Activated CD8-positive, alpha-beta memory T cell treated with anti-CD3 and anti-CD28 coated beads for 1 hour (primary cell): ENCODE measurements around the gene DHRS3.
"Not testable (repeated sequence)": the region's sequence is repeated elsewhere in the genome, so short reads cannot be mapped to it uniquely, and the experiment has no call there.

Experiments
- DNase-seq, 2 donors: peaks; one replicate each; pipeline ENCODE4 v3.0.0-alpha.2; 2020; ENCODE audit warnings: low read depth in 1 of 2; ENCODE audit errors: extremely low read depth in 1 of 2

The DHRS3 gene, protein sequence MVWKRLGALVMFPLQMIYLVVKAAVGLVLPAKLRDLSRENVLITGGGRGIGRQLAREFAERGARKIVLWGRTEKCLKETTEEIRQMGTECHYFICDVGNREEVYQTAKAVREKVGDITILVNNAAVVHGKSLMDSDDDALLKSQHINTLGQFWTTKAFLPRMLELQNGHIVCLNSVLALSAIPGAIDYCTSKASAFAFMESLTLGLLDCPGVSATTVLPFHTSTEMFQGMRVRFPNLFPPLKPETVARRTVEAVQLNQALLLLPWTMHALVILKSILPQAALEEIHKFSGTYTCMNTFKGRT

DNA sequence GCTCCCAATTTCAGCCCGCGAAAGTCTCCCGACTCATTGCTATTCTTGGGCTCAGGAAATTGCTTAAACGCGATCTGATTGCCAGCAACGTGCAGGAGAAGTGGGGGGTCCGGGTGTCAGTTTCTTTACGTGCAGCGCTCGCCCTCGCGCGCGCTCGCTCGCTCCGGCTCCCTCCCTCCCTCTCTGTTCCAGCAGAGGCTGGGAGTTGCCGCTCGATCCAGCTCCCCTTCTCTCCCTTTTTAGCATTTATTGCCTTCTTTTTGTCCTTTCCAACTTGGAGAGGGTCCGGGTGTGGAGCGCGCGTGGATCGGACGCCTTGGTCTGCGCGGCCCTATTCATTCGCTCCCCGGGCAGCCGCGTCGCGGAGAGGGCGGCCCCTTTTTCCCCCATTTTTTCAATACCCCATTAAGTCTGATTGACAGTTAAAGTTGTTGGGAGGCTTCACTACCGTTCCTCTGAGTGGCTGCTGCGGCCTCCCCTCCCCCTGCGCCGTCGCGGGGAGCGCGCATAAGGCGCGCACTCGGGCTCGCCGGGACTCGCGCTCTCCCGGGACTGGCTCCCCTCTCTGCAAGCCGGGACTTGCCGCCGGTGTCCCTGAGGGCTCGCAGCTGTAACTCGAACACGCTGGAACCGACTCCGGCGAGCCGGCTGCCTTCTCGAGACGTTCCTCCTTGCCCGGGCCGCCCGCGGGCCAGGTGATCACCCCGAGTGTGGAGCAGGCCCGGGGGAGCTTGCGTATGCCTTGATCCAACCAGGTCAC is at the start of gene DHRS3:
Gene DHRS3, minus strand, starts transcription at position 310 of the 760 bp plus-strand sequence. CDS start 862 bp downstream, outside the sequence.
- peak in 1 of 2 donors; percentile 47 for DNase-seq

DNA sequence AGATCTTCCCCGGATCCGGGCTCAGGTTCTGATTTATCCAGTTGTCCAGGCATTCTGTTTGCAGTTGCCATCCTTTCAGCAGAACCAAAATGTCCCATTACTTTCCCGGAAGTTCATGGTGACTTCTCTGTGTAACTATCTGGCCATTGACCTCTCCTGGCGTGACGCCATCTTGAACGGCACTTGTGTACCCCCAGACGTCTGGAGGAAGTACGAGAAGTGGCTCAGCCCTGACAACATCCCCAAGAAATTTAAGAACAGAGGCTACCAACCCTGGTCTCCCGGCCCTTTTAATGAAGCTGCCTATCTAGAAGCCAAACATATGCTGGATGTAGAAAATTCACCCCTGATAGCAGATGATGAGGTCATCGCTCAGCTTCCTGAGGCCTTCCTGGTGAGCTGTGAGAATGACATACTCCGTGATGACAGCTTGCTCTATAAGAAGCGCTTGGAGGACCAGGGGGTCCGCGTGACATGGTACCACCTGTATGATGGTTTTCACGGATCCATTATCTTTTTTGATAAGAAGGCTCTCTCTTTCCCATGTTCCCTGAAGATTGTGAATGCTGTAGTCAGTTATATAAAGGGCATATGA is 48.2 kb upstream of the DHRS3 start:
- DNase-seq = no peak

DNA sequence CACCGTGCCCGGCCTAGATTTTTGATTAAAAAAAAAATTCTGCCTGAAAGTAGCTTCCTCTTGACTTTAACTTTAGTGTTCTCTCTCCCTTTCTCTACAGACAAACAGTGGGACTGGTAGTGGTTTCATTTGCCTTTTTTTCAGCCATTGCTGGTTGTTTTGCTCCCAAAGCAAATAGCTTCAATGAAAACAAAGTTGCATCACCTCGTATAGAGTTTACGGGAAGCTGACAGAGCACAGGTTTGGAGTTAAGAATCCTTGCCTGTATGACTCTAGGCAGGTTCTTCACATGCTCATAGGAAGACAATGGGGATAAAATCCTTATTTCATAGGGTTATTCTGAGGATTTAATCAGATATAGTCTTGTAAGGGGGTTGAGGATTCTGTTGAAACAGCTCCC is 47.5 kb upstream of the DHRS3 start:
- DNase-seq = no peak

DNA sequence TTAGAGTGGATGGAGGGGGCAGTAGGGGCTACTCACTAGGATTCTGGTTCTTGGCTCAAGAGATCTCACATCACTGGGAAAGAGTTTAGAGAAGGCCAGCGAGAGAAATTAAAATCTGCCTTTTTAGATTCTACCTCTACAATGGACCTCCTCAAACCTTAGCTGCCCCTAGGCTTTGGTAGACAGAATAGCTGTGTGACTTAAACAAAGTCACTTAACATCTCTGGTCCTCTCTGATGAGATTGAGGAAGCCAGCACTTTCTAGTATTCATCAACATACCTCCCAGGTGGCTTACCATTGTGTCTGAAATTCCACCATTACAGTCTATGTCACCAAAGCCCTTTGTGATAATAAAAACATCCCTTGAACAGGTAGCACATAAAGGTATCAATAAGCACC is 44.5 kb upstream of the DHRS3 start:
- no peak for DNase-seq

DNA sequence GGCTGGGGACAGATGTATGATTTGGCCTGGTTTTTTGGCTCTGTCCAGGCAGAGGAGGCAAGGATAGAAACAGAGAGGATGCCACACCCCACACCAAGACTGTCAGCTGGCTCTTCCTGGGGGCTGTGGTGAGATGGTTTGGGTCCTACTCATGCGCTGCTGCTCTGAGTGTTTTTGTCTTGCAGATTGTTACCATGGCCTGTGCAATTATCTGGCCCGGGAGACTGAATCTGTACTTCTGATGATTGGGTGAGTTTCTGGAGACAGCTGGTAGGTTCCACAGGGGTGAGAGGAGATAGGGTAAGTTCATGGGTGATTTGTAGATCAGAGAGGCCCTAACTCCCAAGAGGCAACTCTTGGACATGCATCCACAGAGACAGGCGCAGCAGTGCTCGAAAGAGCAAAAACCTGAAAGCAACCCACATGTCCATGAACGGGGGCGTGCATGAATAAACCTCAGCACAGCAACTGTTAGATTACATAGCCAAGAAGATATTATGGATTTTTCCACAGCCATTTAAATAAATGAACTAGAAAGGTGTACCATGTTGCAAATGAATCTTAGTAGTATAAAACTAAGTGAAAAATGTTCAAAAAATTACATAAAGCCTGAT is 43.7 kb upstream of the DHRS3 start:
- DNase-seq = no peak

DNA sequence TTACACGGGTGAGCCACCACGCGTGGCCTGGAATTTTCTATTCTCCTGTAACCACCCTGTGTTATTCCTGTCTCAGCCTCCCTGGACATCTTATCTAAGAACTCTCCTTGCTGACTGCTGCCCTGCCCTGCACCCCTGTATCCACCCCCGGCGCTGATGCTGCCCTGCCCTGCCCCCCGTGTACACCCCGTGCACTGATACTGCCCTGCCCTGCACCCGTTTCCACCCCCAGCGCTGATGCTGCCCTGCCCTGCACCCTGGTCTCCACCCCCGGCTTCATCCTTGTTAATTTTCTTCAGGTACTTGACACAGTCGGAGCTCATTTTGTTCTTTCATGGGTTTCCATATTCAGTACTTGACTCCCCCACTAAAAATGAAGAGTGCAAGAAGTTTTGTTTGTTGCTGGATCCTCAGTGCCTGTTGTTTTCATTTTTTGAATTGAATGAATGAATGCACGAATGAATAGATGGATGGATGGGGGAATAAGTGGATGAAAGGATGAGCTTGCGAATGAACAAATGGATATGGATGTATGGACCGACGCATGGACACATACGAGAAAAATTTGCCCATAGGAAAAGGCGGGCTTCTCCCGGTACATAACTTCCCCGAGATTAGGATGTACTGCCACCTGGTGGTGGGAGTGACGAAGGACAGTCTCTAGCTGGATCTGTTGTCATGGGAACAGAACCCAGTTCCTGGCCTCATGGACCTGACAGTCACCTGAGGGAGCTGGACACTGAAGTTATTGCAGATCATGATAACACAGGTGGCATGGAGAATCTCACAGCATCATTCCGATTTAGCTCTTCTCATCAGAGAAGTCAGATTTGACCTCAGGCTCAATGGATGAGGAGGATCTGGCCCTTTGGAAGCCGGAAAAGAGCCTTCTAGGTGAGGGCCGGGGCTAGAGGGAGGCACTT is 40.8 kb upstream of the DHRS3 start:
- DNase-seq = peak; percentile 12 to 52

DNA sequence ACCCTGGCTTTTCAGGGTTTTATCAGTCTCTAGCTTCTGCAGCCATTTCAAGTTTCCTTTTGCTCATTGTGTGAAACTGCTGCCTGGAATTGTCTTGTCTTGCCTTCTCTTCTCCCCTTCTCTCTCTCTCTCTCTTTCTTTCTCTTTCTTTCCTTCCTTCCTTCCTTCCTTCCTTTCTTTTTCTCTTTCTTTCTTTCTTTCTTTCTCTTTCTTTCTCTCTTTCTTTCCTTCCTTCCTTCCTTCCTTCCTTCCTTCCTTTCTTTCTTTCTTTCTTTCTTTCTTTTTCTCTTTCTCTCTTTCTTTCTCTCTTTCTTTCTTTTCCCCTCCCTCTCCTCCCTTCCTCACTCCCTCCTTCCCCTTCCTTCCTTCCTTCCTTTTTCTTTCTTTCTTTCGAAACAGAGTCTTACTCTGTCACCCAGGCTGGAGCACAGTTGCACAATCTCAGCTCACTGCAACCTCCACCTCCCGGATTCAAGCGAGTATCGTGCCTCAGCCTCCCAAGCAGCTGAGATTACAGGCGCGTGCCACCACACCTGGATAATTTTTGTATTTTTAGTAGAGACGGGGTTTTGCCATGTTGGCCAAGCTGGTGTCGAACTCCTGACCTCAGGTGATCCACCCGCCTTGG is 40.0 kb upstream of the DHRS3 start:
- DNase-seq = not testable (repeated sequence)

DNA sequence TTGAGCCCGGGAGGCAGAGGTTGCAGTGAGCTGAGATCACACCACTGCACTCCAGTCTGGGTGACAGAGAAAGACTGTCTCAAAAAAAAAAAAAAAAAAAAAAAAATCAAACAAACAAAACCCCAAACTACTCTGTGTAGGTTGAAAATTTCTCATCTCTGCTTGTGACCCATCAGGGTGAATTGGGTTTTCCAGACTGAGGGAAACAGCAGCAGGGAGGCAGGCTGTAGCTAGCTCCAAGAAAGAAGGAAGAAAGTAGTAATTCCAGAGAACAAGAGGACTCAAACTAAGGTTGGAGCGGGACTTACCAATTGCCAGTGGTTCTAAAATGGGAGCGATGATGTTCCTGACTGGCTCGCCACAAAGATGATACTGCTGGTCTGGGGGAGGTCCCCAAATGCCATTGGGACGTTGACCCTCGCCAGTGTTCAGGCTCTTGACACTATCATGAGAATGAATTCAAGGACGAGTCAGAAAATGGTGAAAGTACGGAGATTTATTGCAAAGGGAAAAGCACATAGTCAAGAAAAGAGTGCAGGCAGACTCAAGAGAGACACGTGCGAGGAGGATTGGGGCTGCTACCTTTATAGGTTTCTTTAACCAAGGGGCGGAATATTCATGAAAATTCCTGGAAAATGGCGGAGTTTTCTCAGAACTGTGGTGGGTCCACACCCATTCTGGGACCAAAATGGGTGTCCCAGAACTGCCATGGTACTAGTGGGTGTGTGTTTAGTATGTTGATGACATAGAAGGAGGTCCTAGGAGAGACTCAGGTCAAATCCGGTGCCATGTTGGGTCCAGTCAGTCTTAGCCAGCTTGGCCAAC is 39.3 kb upstream of the DHRS3 start:
- DNase-seq = no peak

DNA sequence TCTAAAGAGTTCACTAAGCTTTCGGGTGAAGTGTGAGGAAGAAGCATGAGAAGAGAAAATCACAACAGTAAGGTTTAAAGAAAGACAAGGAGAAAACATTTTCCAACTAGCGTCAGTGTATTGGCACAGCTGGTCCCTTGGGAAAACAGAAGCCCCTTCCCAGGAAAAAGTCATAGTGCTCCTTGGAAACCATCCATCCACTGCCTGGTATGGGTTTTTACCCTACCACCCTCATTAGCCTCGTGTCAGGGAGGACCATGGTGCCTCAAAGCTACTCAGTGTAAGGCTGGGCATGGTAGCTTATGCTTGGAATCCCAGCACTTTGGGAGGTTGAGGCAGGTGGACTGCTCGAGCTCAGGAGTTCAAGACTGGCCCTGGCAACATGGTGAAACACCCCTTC is 38.6 kb upstream of the DHRS3 start:
- DNase-seq = no peak

DNA sequence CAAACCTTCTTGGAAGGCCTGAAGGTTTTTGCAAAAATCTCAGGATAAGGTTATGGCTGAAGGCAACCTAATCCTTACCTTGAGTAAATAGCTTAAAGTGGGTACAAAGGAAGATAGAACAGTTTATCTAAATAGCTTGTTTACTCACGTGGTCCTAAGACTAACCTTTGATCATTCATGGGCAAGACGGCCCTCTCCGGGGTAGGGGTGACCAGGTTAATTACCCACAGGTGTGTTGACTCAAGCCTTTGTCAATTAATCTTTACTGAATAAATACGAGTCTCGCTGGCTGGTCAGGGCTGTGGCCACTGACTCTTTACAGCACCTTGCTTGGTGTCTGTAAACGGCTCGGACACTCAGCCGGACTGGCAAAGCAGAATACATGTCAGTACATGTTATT is 36.6 kb upstream of the DHRS3 start:
- no peak for DNase-seq

DNA sequence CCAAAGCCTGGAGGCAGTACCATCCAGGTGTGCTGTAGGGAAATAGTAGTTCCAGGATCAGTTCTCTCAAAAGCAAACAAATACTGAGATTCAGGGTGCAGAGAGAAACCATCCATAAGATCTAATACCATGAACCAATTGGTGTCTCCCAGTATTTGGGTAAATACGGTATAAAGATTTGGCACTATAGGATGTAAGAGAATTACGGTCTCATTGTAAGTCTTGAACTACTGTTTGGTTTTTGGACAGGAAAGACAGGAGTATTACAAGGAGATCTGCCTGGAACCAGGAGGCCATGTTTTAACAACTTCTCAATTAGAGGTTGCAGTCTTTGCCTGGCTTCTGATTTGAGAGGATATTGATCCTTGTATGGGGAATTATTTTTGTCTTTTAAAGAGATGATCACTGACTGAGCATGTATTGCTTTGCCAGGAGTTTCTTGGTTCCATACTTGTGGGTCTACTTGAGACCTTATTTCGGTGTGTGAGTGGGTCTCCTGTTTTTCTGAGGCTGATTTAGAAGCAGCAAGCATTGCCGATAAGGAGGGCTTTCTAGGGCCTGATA is 36.1 kb upstream of the DHRS3 start:
- no peak for DNase-seq

DNA sequence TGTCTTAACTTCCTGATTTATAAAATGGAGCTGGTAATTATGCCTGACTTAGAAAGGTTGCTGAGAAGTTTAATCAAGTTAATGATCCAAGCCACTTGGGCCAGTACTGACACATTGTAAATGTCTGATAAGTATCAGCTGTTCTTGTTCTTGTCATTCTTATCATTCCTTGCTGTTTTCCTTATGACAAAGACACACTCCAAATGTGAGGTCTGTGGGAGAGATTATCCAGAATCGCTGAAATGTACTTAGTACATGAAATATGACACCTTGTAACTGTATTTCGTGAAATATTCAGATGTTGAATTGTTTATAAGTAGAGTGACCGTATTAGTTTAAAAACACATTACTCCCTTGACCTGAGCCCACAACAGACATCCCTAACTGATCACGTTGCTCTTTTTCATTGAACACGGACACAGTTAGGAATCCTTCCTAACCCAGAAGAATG is 32.0 kb upstream of the DHRS3 start:
- no peak for DNase-seq

DNA sequence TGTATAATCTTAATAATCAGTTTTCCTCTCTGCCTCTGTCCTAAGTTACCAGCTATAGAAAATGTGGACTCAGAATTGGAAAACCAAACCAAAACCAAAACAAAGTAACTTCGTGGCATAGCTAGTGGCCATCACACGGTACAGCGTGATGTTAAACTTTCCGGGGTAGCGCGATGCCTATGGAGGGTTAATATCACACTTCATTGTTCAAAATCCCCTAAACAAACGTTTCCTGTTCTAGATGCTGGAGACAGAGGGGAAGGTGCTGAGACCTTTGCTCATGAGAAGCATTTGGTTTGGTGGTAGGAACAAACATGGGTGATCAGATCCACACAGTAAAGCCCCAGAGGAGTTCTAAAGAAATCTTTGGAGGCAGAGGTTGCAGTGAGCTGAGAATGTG is 30.7 kb upstream of the DHRS3 start:
- DNase-seq = no peak

DNA sequence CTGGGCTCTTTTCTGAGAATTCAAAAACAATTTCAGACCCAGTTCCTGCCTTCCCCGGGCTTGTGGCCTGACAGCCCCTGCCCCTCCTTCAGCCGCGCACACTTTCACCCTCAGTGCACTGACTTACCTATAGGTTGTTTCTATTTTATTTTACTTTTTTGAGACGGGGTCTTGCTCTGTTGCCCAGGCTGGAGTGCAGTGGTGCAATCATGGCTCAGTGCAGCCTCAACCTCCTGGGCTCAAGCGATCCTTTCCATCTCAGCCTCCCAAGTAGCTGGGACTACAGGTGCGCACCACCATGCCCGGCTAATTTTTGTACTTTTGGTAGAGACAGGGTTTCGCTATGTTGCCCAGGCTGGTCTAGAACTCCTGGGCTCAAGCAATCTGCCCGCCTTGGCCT is 27.4 kb upstream of the DHRS3 start:
- DNase-seq = not testable (repeated sequence)

DNA sequence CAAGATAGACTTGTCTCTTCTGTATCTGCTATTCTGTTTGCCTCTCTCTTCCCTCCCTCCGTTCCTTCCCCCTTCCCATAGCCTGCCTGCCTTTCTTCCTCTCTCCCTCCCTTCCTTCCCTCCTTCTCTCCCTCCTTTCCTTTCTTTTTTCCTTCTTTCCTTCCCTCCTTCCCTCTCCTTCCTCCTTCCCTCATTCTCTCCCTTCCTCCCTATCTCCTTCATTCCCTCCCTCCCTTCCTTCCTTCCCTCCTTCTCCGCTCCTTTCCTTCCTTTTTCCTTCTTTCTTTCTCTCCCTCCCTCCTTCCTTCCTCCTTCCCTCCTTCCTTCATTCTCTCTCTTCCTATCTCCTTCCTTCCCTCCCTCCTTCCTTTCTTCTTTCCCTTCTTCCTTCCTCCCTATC is 26.8 kb upstream of the DHRS3 start:
- DNase-seq = no peak

DNA sequence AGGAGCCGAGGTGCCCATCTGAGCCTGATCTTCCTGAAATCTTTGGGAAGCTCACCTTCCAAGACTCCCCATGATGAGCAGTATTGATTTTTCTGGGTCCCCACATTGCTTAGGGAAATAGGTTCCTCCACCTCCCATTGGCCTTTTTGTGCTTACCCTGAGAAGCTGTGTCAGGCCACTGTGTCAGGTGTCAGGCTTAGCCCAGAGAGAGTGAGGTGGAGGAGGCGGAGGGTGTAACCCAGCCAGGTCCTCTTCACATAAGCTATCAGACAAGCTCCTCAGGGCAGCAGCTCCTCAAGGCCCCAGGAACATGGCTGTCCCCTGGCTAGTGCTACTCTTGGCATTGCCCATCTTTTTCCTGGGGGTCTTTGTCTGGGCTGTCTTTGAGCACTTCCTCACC is 26.2 kb upstream of the DHRS3 start:
- no peak for DNase-seq

DNA sequence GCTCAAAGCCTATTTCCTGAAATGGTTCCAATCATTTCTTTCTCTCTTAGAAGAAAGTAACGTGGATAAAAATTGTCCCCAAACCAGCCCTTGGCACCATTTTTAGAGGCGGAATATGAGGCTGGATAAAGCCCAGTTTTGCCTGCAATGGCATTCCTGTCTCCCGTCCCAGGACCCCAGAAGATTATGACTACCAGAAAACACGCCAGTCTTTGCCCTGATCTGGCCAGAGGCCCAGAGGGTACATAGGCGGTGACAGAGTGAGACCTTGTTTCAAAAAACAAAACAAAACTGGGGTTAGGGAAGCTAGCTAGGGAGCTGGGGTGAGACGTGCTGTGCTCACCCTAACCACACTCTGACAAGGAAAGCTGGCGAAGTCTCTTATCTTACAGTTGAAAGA is 25.8 kb upstream of the DHRS3 start, which contains the start of gene AADACL4:
Gene AADACL4, plus strand, starts transcription at position 301 of the 400 bp plus-strand sequence. CDS start 462 bp downstream, outside the sequence.
- DNase-seq = no peak

DNA sequence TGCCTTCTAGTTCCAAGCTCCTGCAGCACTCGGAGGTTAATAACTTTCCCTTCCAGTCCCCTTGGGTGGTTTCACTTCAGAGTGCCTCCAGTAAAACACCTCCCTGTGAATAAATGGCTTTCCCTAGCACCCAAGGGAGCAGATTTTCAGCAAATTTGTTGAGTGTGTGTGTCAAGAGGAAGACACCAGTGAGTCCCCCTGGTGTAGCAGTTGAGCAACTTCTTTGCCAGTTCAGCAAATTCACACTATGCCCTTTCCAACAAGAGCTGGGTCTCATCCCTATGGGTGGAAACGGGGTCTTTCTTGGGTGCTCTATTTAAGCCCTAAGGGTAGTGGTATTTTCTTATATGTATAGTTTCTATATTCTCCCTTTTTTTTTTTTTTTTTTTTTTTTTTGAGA is 25.1 kb upstream of the DHRS3 start:
- no peak for DNase-seq

DNA sequence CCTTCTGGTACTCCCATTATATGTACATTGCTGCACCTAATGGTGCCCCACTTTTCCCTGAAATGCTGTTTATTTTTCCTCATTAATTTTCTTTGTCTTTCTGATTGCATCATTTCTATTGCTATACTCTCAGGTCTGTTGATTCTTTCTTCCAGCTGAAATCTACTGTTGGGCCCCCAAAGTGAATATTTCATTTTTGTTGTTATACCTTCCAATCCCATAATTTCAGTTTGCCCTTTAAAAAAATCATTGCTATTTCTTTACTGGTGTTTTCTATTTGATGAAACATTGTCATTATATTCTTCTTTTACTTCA is 22.9 kb upstream of the DHRS3 start:
- no peak for DNase-seq
